ENCODE data around the gene TNFRSF11A.

Gene TNFRSF11A

GRCh38 chr18:62324917-62325805 is at the start of gene TNFRSF11A:
Gene TNFRSF11A, plus strand, starts transcription at chr18:62325310. Its CDS starts 43 bp downstream, at chr18:62325353.
- no peak within 1 kb of the TSS for H3K27ac ChIP-seq
- DNase-seq (ENCODE audit: low read depth, low spot score): no peak

DNA sequence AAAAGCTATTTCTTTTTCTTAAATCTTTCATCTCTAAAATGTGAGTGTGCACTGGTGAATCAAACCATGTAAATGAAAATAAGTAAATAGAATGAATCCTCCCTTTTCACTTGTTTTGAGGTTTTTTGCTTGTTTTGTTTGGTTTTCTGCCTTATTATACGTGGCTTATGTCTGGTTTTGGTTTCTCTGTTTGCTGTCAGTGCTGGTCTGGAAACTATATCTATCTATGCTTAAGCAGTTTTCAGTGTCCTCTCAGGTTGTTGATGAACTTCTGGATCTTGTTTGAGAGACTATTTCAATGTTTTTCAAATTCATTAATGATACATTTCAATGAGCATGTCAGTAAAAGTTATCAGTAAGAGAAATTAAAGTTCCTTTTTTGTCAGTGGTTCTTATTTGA is 48.1 kb upstream of the TNFRSF11A start:
- no peak for DNase-seq (ENCODE audit: low read depth, low spot score)
- H3K27ac ChIP-seq: no peak overlapping the region

- H3K27ac ChIP-seq: no peak overlapping the region
- DNase-seq (ENCODE audit: low read depth, low spot score): no peak
Measured at GRCh38 chr18:62279561-62279960, 45.5 kb upstream of the TNFRSF11A start.

- no peak for DNase-seq (ENCODE audit: low read depth, low spot score)
- no peak overlapping the region for H3K27ac ChIP-seq
Measured at GRCh38 chr18:62280058-62280457, 45.1 kb upstream of the TNFRSF11A start.

- DNase-seq (ENCODE audit: low read depth, low spot score): no peak
- no peak overlapping the region for H3K27ac ChIP-seq
Measured at GRCh38 chr18:62280786-62281185, 44.3 kb upstream of the TNFRSF11A start.

GRCh38 chr18:62281684-62282083 is 43.4 kb upstream of the TNFRSF11A start:
- peak overlapping the region; percentile 21 for H3K27ac ChIP-seq
- DNase-seq (ENCODE audit: low read depth, low spot score): peak; percentile 14

- DNase-seq (ENCODE audit: low read depth, low spot score): no peak
- peak overlapping the region; percentile 21 for H3K27ac ChIP-seq
Measured at GRCh38 chr18:62282188-62282629, 42.9 kb upstream of the TNFRSF11A start.

GRCh38 chr18:62284637-62285036 is 40.5 kb upstream of the TNFRSF11A start:
- H3K27ac ChIP-seq: no peak overlapping the region
- DNase-seq (ENCODE audit: low read depth, low spot score): no peak

GRCh38 chr18:62285281-62285680 is 39.8 kb upstream of the TNFRSF11A start:
- no peak overlapping the region for H3K27ac ChIP-seq
- no peak for DNase-seq (ENCODE audit: low read depth, low spot score)

DNA sequence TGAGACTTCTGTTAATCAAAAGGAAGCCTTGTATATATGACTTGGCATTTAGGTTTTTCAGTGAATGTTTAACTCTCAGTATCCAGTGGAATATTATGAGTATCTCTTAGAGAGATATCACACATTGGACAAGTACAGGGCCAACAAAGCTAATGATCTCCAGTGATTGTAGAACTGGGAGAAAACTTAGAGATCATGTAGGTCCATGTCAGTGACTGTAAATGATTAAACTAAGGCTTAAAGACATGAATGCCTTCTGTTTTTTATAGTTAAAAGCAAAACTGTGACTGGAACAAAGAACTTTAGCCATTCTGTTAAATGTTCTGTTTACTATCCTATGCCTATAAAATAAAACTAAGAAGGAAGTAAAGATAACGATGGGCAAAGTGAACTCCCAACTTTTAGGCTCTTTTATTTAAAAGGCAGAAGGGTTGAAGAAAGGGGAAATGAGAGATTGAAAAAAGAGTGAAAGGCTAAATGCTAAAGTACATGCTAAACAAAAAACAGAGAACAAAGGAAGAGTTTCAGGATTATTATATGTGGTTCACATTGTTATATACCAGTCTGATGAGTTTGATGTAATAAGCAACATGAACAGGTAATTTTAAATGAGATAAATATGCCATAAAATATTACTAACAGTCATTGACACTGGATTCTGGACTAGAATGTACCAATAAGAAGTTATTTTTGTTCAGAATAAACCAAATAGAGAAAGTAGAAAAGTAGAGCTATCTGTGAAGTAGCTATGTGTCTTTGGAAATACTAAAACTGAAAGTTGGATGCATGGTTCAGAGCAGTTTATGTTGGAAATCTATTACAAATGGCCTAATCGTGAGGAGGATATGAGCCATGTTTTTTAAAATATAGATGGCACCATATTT is 37.1 kb upstream of the TNFRSF11A start:
- DNase-seq (ENCODE audit: low read depth, low spot score): no peak
- H3K27ac ChIP-seq: no peak overlapping the region

DNA sequence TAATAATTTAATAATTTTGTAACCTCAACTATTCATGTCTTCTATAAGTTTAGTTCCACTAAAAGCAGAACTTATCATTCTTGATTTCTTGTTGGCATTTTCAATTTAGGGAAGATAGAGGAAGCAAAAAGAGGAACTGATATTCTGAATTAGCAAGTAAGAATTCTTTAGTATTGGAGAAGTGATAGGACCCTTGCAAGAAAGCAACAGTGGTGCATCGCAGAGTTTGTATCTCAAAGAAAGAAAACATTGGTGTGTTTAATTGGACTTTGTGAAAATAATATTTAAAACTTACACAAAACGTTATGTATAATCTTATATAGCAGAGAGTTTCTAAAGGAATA is 36.5 kb upstream of the TNFRSF11A start:
- H3K27ac ChIP-seq: no peak overlapping the region
- DNase-seq (ENCODE audit: low read depth, low spot score): no peak

DNA sequence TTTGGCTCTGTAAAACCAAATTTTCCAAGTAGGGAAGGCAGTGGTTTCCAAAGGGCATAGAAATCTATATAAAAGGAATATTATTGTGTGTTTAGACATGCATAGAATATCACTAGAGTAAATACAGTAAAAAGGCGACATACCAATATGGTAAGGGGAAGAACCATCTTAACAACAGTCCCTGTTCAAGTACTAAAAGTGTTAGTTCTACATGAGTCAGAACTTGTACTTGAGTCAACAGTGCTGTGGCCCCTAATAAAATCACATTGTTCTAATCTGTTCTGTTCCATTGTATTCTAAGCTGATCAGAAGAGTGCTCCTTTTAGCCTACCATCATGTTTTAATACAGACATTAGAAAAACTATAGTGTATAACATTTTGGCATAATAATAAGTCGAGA is 36.1 kb upstream of the TNFRSF11A start:
- DNase-seq (ENCODE audit: low read depth, low spot score): no peak

GRCh38 chr18:62294073-62294472 is 31.0 kb upstream of the TNFRSF11A start:
- DNase-seq (ENCODE audit: low read depth, low spot score): no peak
- H3K27ac ChIP-seq: no peak overlapping the region

More for the DNA sequence above, 36.1 kb upstream of the TNFRSF11A start:
- H3K27ac ChIP-seq: no peak overlapping the region

DNA sequence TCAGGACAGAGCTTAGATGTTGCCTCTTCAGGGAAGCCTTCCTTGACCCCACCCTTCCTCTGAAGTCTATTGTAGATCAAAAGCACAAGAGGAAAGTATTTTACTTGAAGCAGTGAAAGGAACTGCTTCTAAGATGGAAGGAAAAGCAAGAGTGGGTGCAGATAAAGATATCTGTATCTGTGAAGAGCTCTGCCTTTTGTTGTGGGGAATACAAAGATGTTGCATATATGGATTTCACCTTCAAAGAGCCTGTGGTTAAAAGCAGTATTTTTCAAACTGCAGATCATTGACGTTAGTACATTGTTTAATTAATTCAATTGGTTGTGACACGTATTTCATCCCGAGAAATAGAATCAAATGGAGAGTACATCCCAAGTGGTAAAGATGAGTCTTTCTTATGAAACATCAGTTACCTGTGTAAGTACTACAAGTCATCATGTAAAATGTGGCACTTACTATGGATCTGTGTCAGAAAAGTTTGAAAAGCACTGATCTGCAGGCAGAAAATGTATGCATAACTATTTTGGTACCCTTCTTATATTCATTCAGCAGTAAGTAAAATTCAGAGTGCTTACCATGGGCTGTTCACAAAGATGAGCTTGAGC is 24.6 kb upstream of the TNFRSF11A start:
- no peak overlapping the region for H3K27ac ChIP-seq
- no peak for DNase-seq (ENCODE audit: low read depth, low spot score)

GRCh38 chr18:62301322-62301721 is 23.8 kb upstream of the TNFRSF11A start:
- DNase-seq (ENCODE audit: low read depth, low spot score): no peak
- H3K27ac ChIP-seq: no peak overlapping the region

- no peak overlapping the region for H3K27ac ChIP-seq
- no peak for DNase-seq (ENCODE audit: low read depth, low spot score)
Measured at GRCh38 chr18:62312851-62313250, 12.3 kb upstream of the TNFRSF11A start.

DNA sequence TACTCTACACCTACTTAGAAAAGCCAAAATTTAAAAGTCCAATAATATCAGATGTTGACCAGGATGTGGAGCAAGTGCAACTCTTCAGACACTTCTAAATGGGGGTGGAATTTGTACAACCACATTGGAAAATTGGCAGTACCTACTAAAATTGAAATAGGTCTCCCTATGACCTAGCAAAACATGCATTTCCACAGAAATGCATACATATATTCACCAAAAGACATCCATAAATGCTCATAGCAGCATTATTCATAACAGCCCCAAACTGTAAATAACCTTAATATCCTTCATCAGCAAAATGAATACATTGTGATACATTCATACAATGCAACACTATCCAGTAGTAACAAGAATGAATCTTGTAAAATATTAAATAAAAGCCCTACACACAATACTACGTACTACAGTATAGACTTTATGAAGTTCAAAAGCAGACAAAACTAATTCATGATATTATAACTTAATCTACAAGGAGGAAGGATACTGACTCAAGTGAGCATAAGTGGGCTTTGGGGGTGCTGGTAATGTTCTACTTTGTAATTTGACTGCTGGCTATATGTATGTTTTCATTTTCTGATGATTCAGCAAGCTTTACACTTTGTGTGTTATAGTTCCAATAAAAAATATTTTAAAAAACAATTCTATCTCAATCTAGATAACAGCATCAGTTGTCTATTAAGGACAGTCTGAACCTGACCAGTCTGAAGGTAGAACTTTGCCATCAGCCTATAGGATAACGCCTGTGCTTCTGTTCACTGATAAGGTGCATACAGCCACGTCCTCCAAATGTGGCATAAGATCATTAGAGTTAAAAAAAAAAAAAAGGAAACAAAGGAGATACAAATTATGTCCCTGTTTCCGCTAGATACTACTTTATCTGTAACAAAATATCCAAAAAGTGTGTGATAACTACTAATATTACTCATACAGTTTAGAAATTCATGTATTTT is 6.6 kb upstream of the TNFRSF11A start:
- DNase-seq (ENCODE audit: low read depth, low spot score): no peak
- no peak overlapping the region for H3K27ac ChIP-seq

- DNase-seq (ENCODE audit: low read depth, low spot score): no peak
- H3K27ac ChIP-seq: no peak overlapping the region
Measured at GRCh38 chr18:62321201-62321600, 3.9 kb upstream of the TNFRSF11A start.

DNA sequence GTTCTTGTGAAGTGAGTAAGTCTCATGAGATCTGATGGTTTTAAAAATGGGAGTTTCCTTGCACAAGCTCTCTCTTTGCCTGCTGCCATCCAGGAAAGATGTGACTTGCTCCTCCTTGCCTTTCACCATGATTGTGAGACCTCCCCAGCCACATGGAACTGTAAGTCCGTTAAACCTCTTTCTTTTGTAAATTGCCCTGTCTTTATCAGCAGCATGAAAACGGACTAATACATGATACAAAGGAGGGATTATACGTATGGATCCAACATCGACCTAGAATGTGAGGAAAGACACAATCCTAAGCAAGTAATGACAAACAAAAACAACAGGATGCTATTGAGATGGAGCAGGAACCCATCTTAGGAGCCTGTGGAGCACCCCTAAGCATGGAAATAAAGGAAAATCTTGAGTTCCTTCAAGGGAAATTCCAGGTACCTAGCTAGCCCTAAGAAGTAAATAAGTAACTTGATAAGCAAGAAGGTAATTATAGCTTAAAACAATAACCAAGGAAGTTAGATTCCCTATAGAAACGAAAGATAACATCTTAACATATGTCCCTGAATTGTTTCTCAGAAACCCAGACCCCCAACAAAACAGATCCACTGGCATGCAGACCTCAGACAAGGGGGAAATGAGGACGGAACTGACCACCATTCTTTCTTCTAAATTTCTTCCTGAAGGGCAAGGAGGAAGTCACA is 1.5 kb upstream of the TNFRSF11A start:
- no peak for DNase-seq (ENCODE audit: low read depth, low spot score)
- no peak overlapping the region for H3K27ac ChIP-seq
